Smooth muscle cell of trachea (primary cell): Measurements from ENCODE around the gene PCDHGB6. TPM values are rescaled to one million over a fixed set of nuclear protein-coding genes. Genes with fewer than 3 reads are reported as not detected.

Source experiments
- total RNA-seq: library from RNA; depleted of rRNA; stranded (reverse); fragments of >200 nt; gene quantifications from 2 replicates; pipeline ENCODE4 v1.2.1, GENCODE V29; 2014

Gene PCDHGB6
- total RNA-seq, result 5.1 and 6.5 TPM in 2 replicates

DNA sequence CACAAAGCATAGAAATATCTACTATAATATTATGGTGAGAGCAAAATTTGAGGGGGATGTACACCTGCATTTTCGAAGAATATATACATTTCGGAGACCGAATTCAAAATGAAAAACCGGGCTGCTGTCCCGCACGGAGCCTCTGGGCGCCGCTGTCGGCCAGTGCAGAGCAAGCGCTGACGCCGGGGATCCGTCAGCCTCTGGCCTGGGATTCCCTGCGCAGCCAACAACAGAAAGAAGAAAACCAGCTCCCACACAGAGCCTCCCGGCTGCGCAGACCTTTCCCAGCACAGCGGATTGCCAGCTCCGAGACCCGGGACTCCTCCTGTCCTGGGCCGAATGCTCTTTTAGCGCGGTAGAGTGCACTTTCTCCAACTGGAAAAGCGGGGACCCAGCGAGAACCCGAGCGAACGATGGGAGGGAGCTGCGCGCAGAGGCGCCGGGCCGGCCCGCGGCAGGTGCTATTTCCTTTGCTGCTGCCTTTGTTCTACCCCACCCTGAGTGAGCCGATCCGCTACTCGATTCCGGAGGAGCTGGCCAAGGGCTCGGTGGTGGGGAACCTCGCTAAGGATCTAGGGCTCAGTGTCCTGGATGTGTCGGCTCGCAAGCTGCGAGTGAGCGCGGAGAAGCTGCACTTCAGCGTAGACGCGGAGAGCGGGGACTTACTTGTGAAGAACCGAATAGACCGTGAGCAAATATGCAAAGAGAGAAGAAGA is at the start of gene PCDHGB6:
Gene PCDHGB6 (plus strand): TSS at position 232 of the 716 bp plus-strand sequence. CDS start 182 bp downstream, at position 414.

DNA sequence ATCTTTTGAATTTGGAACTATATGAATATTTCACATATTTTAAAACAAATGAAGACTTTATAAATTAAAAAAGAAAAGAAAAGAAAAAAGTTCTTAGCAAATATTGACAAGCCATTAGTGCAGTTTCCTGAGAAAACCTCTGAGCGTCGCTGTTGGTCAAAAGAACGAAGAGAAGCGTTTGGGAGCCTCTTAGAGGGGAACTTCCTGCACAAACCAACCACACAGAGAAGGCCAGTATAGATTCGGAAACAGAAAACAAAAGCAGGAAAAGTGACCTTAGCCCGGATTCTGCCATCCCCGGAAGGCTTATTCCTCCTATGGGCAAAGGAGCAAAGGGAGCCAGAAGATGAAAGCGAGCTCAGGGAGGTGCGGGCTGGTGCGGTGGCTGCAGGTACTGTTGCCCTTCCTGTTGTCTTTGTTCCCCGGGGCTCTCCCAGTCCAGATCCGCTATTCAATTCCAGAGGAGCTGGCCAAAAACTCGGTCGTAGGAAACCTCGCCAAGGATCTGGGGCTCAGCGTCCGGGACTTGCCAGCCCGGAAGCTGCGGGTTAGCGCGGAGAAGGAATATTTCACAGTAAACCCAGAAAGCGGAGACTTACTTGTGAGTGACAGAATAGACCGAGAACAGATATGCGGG is 47.9 kb upstream of the PCDHGB6 start, which contains the start of gene PCDHGB2:
Gene PCDHGB2 (plus strand): TSS at position 205 of the 637 bp plus-strand sequence. CDS start 142 bp downstream, at position 347.

DNA sequence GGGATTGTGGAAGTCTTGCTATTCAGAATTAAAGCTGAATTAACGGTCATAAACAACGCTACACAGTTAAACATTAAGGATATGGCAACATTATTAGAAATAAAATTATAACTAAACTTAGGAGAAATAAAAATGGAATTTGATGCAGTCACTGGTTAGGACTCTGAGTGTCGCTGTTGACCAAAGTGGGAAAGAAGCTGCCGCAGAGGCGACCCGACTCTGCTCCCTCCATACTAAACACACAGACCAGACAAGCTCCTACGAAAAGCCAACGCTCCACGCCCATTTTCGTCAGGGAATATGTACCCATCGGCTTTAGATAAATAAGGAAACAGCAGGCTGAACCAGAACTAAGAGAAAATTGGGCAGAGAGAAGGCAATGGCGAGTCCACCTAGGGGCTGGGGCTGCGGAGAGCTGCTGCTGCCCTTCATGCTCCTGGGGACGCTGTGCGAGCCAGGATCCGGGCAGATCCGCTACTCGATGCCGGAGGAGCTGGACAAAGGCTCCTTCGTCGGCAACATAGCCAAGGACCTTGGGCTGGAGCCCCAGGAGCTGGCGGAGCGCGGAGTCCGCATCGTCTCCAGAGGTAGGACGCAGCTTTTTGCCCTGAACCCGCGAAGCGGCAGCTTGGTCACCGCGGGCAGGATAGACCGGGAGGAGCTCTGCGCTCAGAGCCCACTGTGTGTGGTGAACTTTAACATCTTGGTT is 43.7 kb upstream of the PCDHGB6 start, which contains the start of gene PCDHGA5:
Gene PCDHGA5 (plus strand): TSS at position 211 of the 709 bp plus-strand sequence. CDS start 169 bp downstream, at position 380.

DNA sequence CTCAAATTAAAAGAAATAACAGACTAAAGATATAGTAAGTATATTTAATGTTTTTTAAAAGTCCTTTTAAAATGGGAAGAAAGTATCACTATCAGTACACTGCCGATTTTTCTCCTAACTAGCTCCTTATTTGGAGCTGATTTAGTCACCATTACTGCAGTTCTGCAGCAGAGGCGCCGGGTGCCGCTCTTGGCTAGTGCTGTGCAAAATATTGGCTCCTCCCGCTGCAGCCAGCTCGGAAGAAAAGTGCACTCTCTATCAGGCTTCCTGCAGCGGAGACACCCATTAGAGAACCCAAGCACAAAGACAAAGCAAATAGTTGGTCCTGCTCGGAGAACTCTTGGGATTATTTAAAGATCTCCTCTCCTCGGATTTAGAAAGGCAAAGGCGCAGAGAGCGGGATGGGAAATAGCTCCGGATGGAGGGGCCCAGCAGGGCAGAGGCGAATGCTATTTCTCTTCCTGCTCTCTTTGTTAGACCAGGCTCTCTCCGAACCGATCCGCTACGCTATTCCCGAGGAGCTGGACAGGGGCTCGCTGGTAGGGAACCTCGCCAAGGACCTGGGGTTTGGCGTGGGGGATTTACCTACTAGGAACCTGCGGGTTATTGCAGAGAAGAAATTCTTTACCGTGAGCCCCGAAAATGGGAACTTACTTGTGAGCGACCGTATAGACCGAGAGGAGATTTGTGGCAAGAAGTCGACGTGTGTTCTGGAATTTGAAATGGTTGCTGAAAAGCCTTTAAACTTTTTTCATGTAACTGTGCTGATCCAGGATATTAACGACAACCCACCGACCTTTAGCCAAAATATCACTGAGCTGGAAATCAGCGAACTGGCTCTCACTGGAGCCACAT is 37.6 kb upstream of the PCDHGB6 start, which contains the start of gene PCDHGB3:
Gene PCDHGB3 (plus strand): TSS at position 249 of the 855 bp plus-strand sequence. CDS start 153 bp downstream, at position 402.

DNA sequence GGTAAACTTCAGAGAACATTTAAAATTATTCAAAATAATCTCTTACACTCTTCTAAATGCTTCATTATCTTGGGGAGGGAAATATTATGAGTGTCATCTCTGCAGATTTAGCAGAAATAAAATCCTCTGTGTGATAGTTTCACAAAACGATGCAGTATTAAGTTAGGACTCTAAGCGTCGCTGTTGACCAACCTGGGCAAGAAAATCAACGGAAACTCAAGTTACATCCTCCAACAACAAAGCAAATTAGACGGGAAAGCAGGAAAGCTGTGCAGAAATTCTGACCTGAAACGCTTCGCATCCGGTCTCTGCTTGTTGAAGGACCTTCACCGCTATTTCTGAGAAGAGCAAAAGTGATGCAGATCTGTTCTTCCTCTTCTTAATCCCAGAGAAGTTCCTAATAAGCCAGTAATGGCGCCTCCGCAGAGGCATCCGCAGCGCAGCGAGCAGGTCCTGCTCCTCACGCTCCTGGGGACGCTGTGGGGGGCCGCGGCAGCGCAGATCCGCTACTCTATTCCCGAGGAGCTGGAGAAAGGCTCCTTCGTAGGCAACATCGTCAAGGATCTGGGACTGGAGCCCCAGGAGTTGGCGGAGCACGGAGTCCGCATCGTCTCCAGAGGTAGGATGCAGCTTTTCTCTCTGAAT is 34.0 kb upstream of the PCDHGB6 start, which contains the start of gene PCDHGA6:
Gene PCDHGA6 (plus strand): TSS at position 219 of the 645 bp plus-strand sequence. CDS start 193 bp downstream, at position 412.

DNA sequence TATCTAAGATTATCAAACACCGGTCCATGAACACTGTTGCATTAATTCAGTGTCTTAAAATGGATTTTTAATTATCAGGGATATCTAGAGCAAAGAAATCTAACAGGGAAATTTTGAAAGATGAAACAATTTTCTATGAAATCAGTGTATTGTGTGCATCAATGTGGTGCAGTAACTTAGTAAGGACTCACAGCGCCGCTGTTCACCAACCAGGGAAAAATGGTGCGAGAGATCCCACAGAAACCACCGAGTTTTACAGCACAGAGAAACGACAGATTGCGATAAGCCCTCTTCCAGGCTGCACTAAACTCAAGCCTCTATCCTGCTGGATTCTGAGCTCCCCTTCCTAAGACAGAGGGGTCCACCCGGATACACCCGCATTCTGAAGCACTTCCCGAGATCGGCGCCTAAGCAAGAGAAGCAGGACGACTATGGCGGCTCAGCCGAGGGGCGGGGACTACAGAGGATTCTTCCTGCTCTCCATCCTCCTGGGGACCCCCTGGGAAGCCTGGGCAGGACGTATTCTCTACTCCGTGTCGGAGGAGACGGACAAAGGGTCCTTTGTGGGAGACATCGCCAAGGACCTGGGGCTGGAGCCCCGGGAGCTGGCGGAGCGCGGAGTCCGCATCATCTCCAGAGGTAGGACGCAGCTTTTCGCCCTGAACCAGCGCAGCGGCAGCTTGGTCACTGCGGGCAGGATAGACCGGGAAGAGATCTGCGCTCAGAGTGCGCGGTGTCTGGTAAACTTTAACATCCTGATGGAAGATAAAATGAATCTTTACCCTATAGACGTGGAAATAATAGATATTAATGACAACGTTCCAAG is 25.1 kb upstream of the PCDHGB6 start, which contains the start of gene PCDHGA7:
Gene PCDHGA7 (plus strand): TSS at position 274 of the 826 bp plus-strand sequence. CDS start 158 bp downstream, at position 432.

DNA sequence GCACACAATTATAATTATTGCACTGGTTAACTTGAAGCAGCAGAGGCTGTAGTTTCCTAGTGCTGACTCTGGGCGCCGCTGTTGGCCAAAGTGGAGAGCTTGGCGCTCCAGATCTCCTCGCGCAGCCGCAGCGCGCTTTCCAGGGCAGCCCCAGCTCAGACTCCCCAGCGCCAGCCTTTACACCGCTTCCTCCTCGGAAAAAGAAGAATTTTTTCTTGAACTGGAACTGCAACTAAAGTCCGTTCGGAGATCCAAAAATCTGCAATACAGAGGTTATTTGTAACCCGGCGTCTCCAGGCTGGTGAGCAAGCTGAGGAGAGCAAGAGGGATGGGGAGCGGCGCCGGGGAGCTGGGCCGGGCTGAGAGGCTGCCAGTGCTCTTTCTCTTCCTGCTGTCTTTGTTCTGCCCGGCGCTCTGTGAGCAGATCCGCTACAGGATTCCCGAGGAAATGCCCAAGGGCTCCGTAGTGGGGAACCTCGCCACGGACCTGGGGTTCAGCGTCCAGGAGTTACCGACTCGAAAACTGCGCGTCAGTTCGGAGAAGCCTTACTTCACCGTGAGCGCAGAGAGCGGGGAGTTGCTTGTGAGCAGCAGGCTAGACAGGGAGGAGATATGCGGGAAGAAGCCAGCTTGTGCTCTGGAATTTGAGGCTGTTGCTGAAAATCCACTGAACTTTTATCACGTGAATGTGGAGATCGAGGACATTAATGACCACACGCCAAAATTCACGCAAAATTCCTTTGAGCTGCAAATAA is 20.1 kb upstream of the PCDHGB6 start, which contains the start of gene PCDHGB4:
Gene PCDHGB4 (plus strand): TSS at position 142 of the 755 bp plus-strand sequence. CDS start 187 bp downstream, at position 329.

DNA sequence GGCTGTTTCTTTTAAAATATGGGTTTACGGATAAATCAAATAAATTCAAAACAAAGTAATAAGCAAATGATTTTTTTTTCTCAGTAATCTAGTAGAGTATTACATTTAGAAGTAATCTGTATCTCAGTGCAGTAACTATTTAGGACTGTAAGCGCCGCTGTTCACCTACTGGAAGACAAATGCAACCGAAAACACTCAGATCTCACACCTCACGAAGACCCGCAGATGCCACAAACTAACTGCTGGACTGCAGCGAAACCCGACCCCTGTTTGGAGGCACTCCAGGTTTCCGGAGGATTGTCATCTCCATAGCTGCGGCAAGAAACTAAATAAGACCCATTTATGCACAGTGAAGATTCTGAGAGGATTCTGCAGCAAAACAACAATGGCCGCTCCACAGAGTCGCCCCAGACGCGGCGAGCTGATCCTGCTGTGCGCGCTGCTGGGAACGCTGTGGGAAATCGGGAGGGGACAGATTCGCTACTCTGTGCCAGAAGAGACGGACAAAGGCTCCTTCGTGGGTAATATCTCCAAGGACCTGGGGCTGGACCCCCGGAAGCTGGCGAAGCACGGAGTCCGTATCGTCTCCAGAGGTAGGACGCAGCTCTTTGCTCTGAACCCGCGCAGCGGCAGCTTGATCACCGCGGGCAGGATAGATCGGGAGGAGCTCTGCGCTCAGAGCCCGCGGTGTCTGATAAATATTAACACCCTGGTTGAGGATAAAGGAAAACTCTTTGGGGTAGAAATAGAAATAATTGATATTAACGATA is 15.2 kb upstream of the PCDHGB6 start, which contains the start of gene PCDHGA8:
Gene PCDHGA8 (plus strand): TSS at position 205 of the 770 bp plus-strand sequence. CDS start 181 bp downstream, at position 386.

DNA sequence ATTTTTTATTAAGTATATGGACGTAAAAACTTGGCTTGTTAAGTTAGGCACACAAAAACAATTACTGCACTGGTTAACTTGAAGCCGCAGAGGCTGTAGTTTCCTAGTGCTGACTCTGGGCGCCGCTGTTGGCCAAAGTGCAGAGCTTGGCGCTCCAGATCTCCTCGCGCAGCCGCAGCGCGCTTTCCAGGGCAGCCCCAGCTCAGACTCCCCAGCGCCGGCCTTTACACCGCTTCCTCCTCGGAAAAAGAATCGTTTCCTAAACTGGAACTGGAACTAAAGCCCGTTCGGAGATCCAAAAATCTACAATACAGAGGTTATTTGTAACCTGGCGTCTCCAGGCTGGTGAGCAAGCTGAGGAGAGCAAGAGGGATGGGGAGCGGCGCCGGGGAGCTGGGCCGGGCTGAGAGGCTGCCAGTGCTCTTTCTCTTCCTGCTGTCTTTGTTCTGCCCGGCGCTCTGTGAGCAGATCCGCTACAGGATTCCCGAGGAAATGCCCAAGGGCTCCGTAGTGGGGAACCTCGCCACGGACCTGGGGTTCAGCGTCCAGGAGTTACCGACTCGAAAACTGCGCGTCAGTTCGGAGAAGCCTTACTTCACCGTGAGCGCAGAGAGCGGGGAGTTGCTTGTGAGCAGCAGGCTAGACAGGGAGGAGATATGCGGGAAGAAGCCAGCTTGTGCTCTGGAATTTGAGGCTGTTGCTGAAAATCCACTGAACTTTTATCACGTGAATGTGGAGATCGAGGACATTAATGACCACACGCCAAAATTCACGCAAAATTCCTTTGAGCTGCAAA is 9.9 kb upstream of the PCDHGB6 start, which contains the start of gene PCDHGB5:
Gene PCDHGB5 (plus strand): TSS at position 192 of the 796 bp plus-strand sequence. CDS start 181 bp downstream, at position 373.

DNA sequence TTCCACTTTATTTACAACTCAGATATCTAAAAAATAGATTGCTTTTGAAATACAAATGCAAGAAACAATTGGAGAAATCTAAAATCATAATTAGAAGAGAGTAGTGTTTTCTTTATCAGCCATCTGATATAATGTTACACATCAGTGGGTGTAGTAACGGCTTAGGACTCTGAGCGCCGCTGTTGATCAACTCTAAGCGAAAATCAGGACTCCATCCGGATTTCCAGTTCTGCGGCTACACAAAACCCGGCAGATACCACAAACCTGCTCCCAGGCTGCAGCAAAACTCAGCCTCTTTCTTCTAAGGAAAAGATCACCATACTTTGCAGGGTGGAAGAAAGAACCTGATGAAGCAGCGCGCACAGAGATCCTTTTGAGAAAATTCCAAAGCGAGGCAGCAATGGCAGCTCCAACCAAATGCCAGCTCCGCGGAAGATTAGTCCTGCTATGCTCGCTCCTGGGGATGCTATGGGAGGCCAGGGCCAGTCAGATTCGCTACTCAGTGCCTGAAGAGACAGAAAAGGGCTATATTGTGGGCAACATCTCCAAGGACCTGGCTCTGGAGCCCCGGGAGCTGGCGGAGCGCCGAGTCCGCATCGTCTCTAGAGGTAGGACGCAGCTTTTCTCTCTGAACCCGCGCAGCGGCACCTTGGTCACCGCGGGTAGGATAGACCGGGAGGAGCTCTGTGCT is 5.1 kb upstream of the PCDHGB6 start, which contains the start of gene PCDHGA9:
Gene PCDHGA9 (plus strand): TSS at position 226 of the 691 bp plus-strand sequence. CDS start 175 bp downstream, at position 401.

DNA sequence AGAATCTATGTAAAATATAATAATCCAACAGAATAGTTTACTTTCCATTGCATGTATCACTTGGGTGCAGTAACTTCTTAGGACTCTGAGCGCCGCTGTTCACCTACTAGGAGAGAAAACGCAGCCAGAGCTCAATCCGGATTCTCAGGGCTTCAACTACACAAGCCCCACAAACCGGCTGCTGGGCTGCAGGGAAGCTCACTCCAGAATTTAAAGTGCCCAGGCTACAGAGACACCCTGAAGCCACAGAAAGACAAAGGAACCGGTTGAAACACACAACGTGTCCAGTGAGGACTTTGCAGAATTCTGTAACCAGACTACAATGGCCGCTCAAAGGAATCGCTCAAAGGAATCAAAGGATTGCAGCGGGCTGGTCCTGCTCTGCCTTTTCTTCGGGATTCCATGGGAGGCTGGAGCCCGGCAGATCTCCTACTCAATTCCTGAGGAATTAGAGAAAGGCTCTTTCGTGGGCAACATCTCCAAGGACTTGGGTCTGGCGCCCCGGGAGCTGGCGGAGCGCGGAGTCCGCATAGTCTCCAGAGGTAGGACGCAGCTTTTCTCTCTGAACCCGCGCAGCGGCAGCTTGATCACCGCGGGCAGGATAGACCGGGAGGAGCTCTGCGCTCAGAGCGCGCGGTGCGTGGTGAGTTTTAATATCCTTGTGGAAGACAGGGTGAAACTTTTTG is 5.2 kb downstream of the PCDHGB6 start, which contains the start of gene PCDHGA10:
Gene PCDHGA10 (plus strand): TSS at position 134 of the 686 bp plus-strand sequence. CDS start 189 bp downstream, at position 323.

DNA sequence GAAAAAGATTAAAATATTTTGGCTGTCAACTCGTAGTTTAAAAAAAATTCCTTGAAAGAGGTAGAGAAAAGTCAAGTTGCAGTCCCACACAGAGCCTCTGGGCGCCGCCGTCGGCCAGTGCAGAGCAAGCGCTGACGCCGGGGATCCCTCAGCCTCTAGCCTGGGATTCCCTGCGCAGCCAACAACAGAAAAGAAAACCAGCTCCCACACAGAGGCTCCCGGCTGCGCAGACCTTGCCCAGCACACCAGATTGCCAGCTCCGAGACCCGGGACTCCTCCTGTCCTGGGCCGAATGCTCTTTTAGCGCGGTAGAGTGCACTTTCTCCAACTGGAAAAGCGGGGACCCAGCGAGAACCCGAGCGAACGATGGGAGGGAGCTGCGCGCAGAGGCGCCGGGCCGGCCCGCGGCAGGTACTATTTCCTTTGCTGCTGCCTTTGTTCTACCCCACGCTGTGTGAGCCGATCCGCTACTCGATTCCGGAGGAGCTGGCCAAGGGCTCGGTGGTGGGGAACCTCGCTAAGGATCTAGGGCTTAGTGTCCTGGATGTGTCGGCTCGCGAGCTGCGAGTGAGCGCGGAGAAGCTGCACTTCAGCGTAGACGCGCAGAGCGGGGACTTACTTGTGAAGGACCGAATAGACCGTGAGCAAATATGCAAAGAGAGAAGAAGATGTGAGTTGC is 9.8 kb downstream of the PCDHGB6 start, which contains the start of gene PCDHGB7:
Gene PCDHGB7 (plus strand): TSS at position 184 of the 679 bp plus-strand sequence. CDS start 183 bp downstream, at position 367.

DNA sequence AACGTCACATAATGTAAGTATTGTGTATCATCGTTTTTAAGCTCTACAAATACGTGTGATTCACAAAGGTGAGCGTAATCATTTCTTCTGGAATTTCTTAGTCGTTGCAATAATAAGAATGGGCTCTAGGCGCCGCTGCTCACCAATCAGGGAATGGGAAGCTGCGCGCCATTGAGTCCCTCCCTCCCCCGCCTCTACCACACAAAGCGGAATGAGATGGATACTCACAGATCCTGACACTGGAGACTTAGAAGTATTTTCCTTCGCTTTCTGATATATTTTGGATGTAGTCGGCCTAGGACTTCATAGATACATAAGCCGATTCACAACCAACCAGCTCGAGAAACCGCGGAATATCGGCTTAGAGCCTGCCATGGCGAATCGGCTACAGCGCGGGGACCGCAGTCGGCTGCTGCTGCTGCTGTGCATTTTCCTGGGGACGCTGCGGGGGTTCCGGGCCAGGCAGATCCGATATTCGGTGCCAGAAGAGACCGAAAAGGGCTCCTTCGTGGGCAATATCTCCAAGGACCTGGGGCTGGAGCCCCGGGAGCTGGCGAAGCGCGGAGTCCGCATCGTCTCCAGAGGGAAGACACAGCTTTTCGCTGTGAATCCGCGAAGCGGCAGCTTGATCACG is 13.2 kb downstream of the PCDHGB6 start, which contains the start of gene PCDHGA11:
Gene PCDHGA11 (plus strand): TSS at position 197 of the 634 bp plus-strand sequence. CDS start 177 bp downstream, at position 374.

DNA sequence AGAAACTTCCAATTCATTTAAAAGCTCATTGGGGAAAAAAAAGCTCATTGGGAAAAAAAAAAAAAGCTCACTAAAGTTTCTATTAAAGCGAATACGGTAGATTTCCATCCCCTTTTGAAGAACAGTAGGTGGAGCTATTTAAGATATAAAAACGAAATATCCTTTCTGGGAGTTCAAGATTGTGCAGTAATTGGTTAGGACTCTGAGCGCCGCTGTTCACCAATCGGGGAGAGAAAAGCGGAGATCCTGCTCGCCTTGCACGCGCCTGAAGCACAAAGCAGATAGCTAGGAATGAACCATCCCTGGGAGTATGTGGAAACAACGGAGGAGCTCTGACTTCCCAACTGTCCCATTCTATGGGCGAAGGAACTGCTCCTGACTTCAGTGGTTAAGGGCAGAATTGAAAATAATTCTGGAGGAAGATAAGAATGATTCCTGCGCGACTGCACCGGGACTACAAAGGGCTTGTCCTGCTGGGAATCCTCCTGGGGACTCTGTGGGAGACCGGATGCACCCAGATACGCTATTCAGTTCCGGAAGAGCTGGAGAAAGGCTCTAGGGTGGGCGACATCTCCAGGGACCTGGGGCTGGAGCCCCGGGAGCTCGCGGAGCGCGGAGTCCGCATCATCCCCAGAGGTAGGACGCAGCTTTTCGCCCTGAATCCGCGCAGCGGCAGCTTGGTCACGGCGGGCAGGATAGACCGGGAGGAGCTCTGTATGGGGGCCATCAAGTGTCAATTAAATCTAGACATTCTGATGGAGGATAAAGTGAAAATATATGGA is 22.7 kb downstream of the PCDHGB6 start, which contains the start of gene PCDHGA12:
Gene PCDHGA12 (plus strand): TSS at position 176 of the 782 bp plus-strand sequence. CDS start 253 bp downstream, at position 429.

